Mucosa of rectum (tissue), 2 donors: ENCODE measurements around the gene ARHGAP25.

Experiments used
- H3K27ac ChIP-seq, 2 donors: one replicate each; pipeline ENCODE4 v1.7.0; 2013; ENCODE audit warnings: inconsistent platforms in 2 of 2, low read depth in 2 of 2, low read length in 2 of 2
- H3K27me3 ChIP-seq, 2 donors: one replicate each; pipeline ENCODE4 v1.7.0; 2013; ENCODE audit warnings: low read length in 2 of 2; ENCODE audit not compliant: control insufficient read depth in 2 of 2, insufficient read depth in 2 of 2
- H3K36me3 ChIP-seq, 2 donors: one replicate each; pipeline ENCODE4 v1.7.0; 2013; ENCODE audit warnings: low read length in 2 of 2; ENCODE audit not compliant: control insufficient read depth in 2 of 2, insufficient read depth in 2 of 2
- H3K4me1 ChIP-seq, 2 donors: one replicate each; pipeline ENCODE4 v1.7.0; 2013; ENCODE audit warnings: low read length in 2 of 2, mild to moderate bottlenecking in 1 of 2; ENCODE audit not compliant: control insufficient read depth in 2 of 2, insufficient read depth in 2 of 2
- H3K4me3 ChIP-seq, 2 donors: one replicate each; pipeline ENCODE4 v1.7.0; 2013; ENCODE audit warnings: low read length in 2 of 2
- H3K9ac ChIP-seq, 2 donors: one replicate each; pipeline ENCODE4 v1.7.0; 2013; ENCODE audit warnings: low read length in 2 of 2, low read depth in 1 of 2, mild to moderate bottlenecking in 1 of 2
- H3K9me3 ChIP-seq, 2 donors: one replicate each; pipeline ENCODE4 v1.7.0; 2013; ENCODE audit warnings: low read length in 2 of 2; ENCODE audit not compliant: control insufficient read depth in 2 of 2
- donor health status: healthy.
- donor health status: Normal muscosa, but diverticular disease.

Gene ARHGAP25

DNA sequence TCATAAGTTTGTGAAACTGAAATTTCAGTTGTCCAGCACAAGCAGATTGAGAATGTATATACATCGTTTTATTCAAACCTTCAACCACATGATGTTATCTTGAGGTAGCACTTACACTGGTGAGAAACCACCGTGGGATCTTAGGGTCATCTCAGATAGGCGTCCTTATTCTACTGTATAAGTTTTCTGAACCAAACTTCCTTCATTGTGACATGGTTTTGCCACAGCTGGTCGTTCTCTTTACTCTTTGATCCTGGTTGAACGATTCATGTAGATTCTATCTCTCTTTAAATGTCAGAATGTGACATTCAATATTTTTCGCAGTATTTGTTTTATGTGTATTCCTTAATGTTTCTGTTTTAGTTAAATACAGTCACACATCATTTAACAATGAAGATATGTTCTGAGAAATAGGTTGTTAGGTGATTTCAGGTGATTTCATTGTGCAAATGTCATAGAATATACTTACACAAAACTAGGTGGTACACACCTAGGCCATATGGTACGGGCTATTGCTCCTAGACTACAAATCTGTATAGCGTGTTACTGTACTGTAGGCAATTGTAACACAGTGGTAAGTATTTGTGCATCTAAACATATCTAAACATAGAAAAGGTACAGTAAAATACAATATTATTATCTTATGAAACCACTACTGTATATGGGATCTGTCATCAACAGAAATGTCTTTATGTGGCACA, 17.9 kb upstream of the ARHGAP25 start:
- Histone ChIP-seq H3K27ac (no peak overlapping the region), H3K4me1 (peaks cover 2 to 9% of the 10 kb centered on the region in 2 donors), H3K27me3 (no peaks in the 10 kb centered on the region), H3K9ac (no peak overlapping the region), H3K4me3 (no peak overlapping the region), H3K9me3 (no peaks in the 10 kb centered on the region), H3K36me3 (no peaks in the 10 kb centered on the region)

DNA sequence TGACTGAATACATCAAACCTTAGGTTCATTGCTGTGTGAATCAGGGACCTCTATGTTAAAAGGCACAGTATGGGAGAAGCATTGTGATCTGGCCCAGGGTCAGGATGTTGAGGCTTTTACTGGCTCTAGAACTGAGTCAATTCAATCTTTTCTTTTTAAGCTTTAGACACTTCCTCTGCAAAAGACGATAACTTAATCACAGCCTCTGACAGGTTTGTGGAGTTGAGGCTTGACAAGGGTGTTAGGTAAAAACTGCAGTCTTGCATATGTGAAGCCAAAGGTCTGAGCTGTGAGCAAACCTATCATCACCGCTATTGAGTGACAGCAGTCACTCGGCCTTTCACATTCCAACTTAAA, 17.3 kb upstream of the ARHGAP25 start:
- no peaks in the 10 kb centered on the region for H3K36me3 ChIP-seq
- H3K4me1 ChIP-seq = peaks cover 5 to 11% of the 10 kb centered on the region in 2 donors
- no peak overlapping the region for H3K27ac ChIP-seq
- no peak overlapping the region for H3K4me3 ChIP-seq
- H3K27me3 ChIP-seq = no peaks in the 10 kb centered on the region
- H3K9me3 ChIP-seq = no peaks in the 10 kb centered on the region
- H3K9ac ChIP-seq = no peak overlapping the region

DNA sequence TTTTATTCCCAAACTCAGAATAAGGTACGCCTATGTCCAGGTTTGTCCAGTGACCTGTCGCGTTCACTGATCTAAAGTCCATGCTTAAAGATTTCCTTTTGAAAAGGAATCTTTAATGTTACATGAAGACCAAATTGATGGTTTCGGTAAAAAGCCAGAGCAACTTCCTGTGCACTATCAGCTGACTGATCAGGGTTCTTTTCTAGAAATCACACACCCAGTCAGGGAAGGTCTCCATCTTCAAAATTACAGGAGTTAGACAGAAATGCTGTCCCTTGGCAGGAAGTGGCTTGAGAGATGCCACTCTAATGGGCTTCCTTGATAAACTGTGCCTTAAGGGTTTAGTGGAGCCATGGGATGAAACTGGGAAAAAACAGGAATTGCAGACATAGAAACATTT, 14.7 kb upstream of the ARHGAP25 start:
- Histone ChIP-seq H3K4me3 (no peak overlapping the region), H3K9me3 (no peaks in the 10 kb centered on the region), H3K27me3 (no peaks in the 10 kb centered on the region), H3K36me3 (no peaks in the 10 kb centered on the region), H3K9ac (no peak overlapping the region), H3K4me1 (peaks cover 5 to 9% of the 10 kb centered on the region in 2 donors), H3K27ac (no peak overlapping the region)

DNA sequence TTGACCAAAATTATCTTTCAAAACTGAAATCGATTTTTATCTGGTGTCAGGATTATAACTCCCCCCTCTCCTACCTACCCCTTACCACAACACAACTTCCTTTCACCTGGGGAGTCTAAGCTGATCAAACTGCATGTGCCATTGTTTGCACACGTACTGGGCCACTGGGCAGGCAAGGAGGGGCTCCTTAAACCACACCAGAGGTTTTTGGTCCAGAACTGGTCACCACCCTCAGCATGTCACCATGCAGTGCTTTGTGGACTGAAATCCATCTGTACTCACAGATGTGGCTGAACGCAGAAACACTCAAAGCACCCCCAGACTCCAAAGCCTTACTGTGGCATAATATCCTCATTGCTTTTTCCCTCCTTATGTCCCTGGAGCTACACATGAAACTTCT, 13.9 kb upstream of the ARHGAP25 start:
- H3K36me3 ChIP-seq = no peaks in the 10 kb centered on the region
- no peak overlapping the region for H3K27ac ChIP-seq
- H3K9ac ChIP-seq = no peak overlapping the region
- H3K4me1 ChIP-seq = peaks cover 4 to 5% of the 10 kb centered on the region in 2 donors
- no peaks in the 10 kb centered on the region for H3K27me3 ChIP-seq
- no peak overlapping the region for H3K4me3 ChIP-seq
- H3K9me3 ChIP-seq = no peaks in the 10 kb centered on the region

DNA sequence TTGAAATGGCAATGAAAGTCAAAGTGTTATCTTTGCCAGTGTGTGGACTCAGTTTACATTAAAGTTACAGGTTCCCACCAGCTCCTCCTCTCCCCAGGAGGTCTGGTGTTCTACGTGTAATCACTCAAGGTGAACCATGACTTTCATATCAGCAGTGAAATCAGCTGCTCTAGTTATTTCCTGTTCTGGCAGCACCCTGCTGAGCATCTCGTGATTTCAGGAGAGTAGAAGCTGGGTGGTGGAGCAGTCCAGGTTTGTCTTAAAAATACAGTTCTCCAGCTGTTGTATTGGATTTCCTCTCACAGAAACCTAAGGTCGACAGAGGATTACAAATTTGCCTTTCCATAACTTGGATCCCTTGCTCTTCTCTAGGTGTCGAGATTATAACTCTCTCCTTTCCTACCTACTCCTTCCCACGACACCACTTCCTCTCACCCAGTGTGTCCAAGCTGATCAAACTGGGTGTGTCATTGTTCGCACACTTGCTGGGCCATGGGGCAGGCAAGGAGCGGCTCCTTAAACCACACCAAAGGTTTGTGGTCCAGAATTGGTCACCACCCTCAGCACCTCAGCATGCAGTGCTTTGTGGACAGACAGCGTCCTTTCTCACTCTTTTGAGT, 13.0 kb upstream of the ARHGAP25 start:
- H3K27ac ChIP-seq = peak overlapping the region; percentile 9 to 49
- H3K36me3 ChIP-seq = no peaks in the 10 kb centered on the region
- H3K9me3 ChIP-seq = no peaks in the 10 kb centered on the region

DNA sequence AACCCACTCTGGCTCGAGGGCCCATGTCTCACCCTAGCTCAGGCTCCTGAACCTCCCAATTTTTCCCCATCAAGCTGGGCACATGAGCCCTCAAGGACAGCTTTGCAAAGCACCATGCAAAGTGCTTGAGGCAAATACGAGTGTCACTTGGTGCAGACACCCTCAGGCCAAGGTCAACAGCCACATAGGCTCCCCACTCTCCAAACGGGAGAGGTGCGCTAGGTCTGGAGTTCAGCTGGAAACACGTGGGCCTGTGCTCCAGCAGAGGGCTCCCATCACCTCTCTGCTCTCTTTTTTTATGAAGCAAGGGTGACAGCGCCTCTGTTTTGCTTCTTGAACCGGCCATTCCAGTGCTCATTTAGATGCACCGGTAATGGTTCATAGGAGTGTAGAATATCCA, 11.9 kb upstream of the ARHGAP25 start:
- H3K27me3 ChIP-seq = no peaks in the 10 kb centered on the region
- H3K4me3 ChIP-seq = no peak overlapping the region
- H3K27ac ChIP-seq = no peak overlapping the region
- peaks cover 4 to 5% of the 10 kb centered on the region in 2 donors for H3K4me1 ChIP-seq
- no peak overlapping the region for H3K9ac ChIP-seq
- H3K36me3 ChIP-seq = no peaks in the 10 kb centered on the region
- H3K9me3 ChIP-seq = no peaks in the 10 kb centered on the region

More for the DNA sequence above, 13.0 kb upstream of the ARHGAP25 start:
- Histone ChIP-seq H3K9ac (peak overlapping the region in 1 of 2 donors; percentile 17), H3K4me1 (peaks cover 4 to 5% of the 10 kb centered on the region in 2 donors), H3K4me3 (no peak overlapping the region), H3K27me3 (no peaks in the 10 kb centered on the region)

DNA sequence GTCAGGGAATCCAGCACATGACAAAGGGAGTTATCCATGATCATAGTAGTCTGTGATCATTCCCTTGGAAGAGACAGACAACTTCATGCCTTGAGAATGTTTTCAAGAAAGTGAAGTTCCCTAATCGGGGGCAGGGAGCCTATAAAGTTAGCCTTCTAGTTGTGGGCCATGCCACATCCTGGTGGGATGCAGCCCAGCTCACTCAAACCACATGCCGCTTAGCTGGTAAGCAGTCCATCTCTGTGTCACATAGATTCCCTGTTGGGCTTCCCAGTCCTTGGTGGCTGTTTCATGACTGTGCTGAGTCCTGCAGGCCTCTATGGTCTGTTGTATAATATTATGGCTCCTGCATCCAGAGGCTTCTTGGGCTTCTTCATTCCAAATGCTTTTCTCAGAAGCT, 11.4 kb upstream of the ARHGAP25 start:
- Histone ChIP-seq H3K9ac (no peak overlapping the region), H3K4me1 (peaks cover 4 to 5% of the 10 kb centered on the region in 2 donors), H3K27me3 (no peaks in the 10 kb centered on the region), H3K27ac (no peak overlapping the region), H3K36me3 (no peaks in the 10 kb centered on the region), H3K9me3 (no peaks in the 10 kb centered on the region), H3K4me3 (no peak overlapping the region)

DNA sequence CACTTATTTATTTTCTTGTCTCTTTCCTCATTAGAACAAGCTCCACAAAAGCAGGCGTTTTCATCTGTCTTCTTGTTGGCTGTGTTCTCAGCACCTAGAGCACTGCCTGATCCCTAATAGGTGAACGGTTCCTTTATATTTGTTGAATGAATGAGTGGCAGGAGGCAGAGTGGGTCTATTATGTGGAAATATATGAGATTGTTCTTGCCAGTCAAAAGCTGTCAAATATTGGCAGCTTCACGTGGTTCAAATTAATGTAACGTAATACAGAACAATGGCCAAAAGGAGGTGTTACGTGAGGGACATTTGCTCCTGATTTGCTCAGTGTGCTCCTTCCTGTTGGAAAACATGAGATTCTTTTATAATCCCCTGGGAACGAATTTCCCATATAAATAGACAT, 8.5 kb upstream of the ARHGAP25 start:
- H3K36me3 ChIP-seq = no peaks in the 10 kb centered on the region
- H3K27ac ChIP-seq = no peak overlapping the region
- peaks cover 4 to 5% of the 10 kb centered on the region in 2 donors for H3K4me1 ChIP-seq
- H3K9me3 ChIP-seq = no peaks in the 10 kb centered on the region
- H3K4me3 ChIP-seq = no peak overlapping the region
- no peak overlapping the region for H3K9ac ChIP-seq
- H3K27me3 ChIP-seq = no peaks in the 10 kb centered on the region

DNA sequence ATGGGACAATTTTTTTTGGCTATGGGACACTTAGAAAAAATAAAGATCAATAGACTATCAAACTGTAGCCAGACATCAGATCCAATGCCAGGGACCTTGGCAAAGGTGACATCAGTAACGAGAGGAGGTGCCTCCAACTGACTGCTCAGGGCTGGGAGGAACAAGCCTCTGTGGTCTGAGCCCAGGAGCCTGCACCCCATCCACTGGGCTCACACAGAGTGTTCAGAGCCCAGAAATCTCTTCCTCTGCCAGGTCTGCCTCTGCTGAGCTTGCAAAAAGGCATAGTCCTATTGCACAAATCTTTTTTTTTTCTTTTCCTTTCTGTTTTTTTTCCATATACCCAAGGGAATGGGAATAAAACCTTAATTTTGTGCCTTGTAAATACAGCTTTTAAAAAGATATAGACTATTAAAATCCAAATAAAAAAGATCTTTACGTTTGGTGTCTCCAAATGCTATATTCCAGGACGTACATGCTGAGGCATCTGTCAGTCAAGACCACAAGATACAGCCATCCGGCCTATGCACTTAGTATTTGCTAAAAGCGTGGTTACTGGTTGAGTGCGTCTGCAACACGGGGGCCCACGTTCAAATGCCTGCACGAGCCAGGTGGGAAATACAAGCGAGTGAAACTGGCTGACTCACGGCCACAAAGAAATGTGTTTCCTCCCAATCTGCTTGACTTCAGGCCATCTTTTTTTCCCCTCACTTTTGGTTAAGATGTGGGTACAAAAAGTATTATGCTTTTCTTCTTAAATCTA, 7.8 kb upstream of the ARHGAP25 start:
- Histone ChIP-seq H3K4me3 (no peak overlapping the region), H3K27me3 (no peaks in the 10 kb centered on the region), H3K9me3 (no peaks in the 10 kb centered on the region), H3K36me3 (no peaks in the 10 kb centered on the region), H3K27ac (no peak overlapping the region), H3K9ac (no peak overlapping the region), H3K4me1 (peaks cover 2 to 3% of the 10 kb centered on the region in 2 donors)

DNA sequence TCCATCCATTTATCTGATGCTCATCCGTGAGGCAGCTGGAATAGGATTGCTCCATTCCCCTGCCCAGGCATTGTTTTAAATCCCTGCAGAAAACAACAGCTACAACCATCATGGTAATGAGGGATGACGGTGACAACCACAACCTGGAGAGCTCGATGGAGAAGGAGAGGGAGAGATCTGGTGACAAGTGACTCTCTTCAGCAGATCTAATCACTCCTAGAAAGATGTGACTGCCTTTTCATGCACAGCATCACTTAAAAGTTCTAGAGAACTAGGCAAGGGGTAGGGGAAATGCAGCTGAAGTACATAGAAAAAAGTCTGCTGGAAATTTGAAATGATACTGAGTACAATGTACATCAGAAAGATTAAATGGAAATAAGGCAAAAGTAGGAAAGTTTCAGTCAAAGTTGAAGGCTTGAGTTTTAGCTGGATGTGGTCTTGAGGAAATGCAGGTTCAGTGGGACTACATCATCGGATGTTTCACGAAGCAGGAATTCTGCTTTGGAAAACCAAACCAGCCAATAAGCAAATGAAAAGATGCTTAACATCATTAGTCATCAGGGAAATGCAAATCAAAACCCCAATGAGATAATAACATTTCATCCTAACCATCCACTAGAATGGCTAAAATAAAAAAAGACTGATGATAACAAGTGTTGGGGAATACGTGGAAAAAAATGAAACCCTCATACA, 6.8 kb upstream of the ARHGAP25 start:
- no peaks in the 10 kb centered on the region for H3K9me3 ChIP-seq
- H3K4me3 ChIP-seq = no peak overlapping the region
- H3K4me1 ChIP-seq = no peaks in the 10 kb centered on the region
- H3K36me3 ChIP-seq = no peaks in the 10 kb centered on the region
- H3K9ac ChIP-seq = no peak overlapping the region
- no peaks in the 10 kb centered on the region for H3K27me3 ChIP-seq
- peak overlapping the region in 1 of 2 donors; percentile 52 for H3K27ac ChIP-seq
